ENCODE data around the gene MRPL12.

DNA sequence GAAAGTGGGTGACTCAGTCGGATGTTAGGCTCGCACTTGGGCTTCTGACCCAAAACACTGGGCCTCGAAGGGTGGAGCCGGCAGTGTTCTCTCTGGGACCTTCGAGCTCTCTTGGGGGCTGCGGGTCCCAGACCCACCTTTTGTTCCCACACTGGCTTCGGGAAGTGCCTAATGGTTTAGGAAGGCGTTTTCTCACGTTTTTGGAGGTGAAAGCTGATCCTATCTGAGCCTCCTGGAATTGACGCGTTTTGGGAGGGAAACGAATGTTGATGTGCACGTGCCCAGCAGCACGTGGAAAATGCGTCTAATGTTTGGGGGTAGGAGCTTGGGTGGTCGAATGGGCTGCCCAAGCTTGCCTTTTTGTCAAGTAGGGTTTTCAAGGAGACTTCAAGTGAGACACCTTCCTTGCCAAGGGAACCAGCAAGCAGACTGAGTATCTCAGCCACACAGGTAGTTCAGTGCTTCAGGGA lies 18.7 kb upstream of the MRPL12 start:
- TF ChIP-seq, protein P1, sequence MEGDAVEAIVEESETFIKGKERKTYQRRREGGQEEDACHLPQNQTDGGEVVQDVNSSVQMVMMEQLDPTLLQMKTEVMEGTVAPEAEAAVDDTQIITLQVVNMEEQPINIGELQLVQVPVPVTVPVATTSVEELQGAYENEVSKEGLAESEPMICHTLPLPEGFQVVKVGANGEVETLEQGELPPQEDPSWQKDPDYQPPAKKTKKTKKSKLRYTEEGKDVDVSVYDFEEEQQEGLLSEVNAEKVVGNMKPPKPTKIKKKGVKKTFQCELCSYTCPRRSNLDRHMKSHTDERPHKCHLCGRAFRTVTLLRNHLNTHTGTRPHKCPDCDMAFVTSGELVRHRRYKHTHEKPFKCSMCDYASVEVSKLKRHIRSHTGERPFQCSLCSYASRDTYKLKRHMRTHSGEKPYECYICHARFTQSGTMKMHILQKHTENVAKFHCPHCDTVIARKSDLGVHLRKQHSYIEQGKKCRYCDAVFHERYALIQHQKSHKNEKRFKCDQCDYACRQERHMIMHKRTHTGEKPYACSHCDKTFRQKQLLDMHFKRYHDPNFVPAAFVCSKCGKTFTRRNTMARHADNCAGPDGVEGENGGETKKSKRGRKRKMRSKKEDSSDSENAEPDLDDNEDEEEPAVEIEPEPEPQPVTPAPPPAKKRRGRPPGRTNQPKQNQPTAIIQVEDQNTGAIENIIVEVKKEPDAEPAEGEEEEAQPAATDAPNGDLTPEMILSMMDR (IDR thresholded peaks at IDR 0.05; ENCODE audit: insufficient read depth, low read length, poor library complexity, severe bottlenecking), result no peak
- TF ChIP-seq EZH2phosphoT487 (conservative IDR thresholded peaks at IDR 0.05; ENCODE audit: low read length), result no peak

Data from SU-DHL-6 (cell line).